GM18858 (cell line): Measurements from ENCODE around the gene C1QTNF1.
"Not testable (repeated sequence)": the region's sequence is repeated elsewhere in the genome, so short reads cannot be mapped to it uniquely, and the experiment has no call there.

Experiments
- ATAC-seq: cut with Tn5 transposase; IDR thresholded peaks from one replicate; pipeline ENCODE4 v1.9.1; 2021; ENCODE audit not compliant: unreplicated experiment

The C1QTNF1 gene

GRCh38 chr17:79005063-79005861, 18.7 kb upstream of the C1QTNF1 start:
- ATAC-seq, result no peak

GRCh38 chr17:79006046-79006445, 17.9 kb upstream of the C1QTNF1 start:
- no peak for ATAC-seq

GRCh38 chr17:79006794-79007503, 17.0 kb upstream of the C1QTNF1 start:
- ATAC-seq, result no peak

- no peak for ATAC-seq
Observed at GRCh38 chr17:79007504-79008381, 16.2 kb upstream of the C1QTNF1 start.

- ATAC-seq, result no peak
Observed at GRCh38 chr17:79008666-79009387, 15.1 kb upstream of the C1QTNF1 start.

GRCh38 chr17:79009397-79010303, 14.3 kb upstream of the C1QTNF1 start, which contains the start of gene CANT1:
CANT1 (minus strand) TSS chr17:79009764; CDS start chr17:78997622, 12,142 bp downstream.
- peak; percentile 69 for ATAC-seq

GRCh38 chr17:79010304-79010646, 13.7 kb upstream of the C1QTNF1 start:
- no peak for ATAC-seq

GRCh38 chr17:79011451-79012147, 12.4 kb upstream of the C1QTNF1 start:
- no peak for ATAC-seq

GRCh38 chr17:79012563-79013134, 11.3 kb upstream of the C1QTNF1 start:
- ATAC-seq, result no peak

- no peak for ATAC-seq
Observed at GRCh38 chr17:79014158-79014758, 9.7 kb upstream of the C1QTNF1 start.

GRCh38 chr17:79017546-79018369, 6.2 kb upstream of the C1QTNF1 start:
- ATAC-seq, result no peak

GRCh38 chr17:79018370-79018695, 5.6 kb upstream of the C1QTNF1 start:
- ATAC-seq, result no peak

GRCh38 chr17:79019261-79019631, 4.7 kb upstream of the C1QTNF1 start:
- no peak for ATAC-seq

GRCh38 chr17:79019632-79020584, 4.1 kb upstream of the C1QTNF1 start:
- ATAC-seq, result no peak

- no peak for ATAC-seq
Observed at GRCh38 chr17:79020631-79021301, 3.2 kb upstream of the C1QTNF1 start.

GRCh38 chr17:79021929-79022328, 2.0 kb upstream of the C1QTNF1 start:
- not testable (repeated sequence) for ATAC-seq
